ENCODE results near the gene ETHE1. TPM values are rescaled to one million over a fixed set of nuclear protein-coding genes. Genes with fewer than 3 reads are reported as not detected.

Gene ETHE1
- total and polyA plus RNA-seq, 2 of the 8 experiments (the other 6 are each of a cell fraction or from before 2014, with no cell fraction given) = 19.9 to 96.0 TPM

- DNase-seq (ENCODE audit: low read depth in 1 of 2, low spot score in 2 of 2) (no peak), FAIRE-seq (no peak)
- H4K20me1 ChIP-seq (replicated peaks in 1 of 2; ENCODE audit: control insufficient read depth in 1 of 2, insufficient read depth in 2 of 2, low read length in 2 of 2) = peaks cover 0 to 4% of the 10 kb centered on the region in 2 experiments
- no peak overlapping the region for H2BK20ac ChIP-seq (ENCODE audit: low read length)
- no peak overlapping the region for H2AFZ ChIP-seq (ENCODE audit: low read length)
- H3K4ac ChIP-seq (replicated peaks; ENCODE audit: insufficient read length, low read depth, low read length) = no peak overlapping the region
- no peaks in the 10 kb centered on the region for H3K79me2 ChIP-seq (ENCODE audit: control insufficient read depth in 1 of 2, insufficient read depth in 2 of 2, low read length in 2 of 2)
- WGBS, 2 experiments (ENCODE audit: extremely low coverage in 1 of 2, insufficient coverage in 1 of 2, insufficient read length in 1 of 2, insufficient replicate concordance in 2 of 2, low coverage in 1 of 2, low lambda C conversion rate in 2 of 2, missing lambda C conversion rate in 1 of 2) = 93% methylated on average over 23 of the region's 23 CpGs; no CpG with 5 or more reads in 1 of the 2 experiments
- ChIA-PET CTCF (ENCODE audit: partially characterized antibody) (interaction anchor here (1.7 to 10.7 kb wide), 5 partner anchors 9 to 44 kb away, joined by 4 to 122 read pairs (median 82); partner anchors contain the start of genes IRGQ, ZNF575 and ZNF576), POLR2A (ENCODE audit: partially characterized antibody) (no interaction called here)
- H2BK15ac ChIP-seq (ENCODE audit: low read length) = no peak overlapping the region
- no peak overlapping the region for H4K8ac ChIP-seq (ENCODE audit: extremely low read depth, insufficient read depth, low read length)
- 0 out of 2 replicates have a peak, but pooled peaks cover 3% of the 10 kb centered on the region for H3K79me1 ChIP-seq (ENCODE audit: low read depth, low read length)
- no peak overlapping the region for H3K9ac ChIP-seq (replicated peaks in 1 of 4; ENCODE audit: extremely low read depth in 1 of 4, low read depth in 3 of 4, low read length in 3 of 4)
- no peak overlapping the region for H2BK12ac ChIP-seq (ENCODE audit: low read depth, low read length)
- no peak overlapping the region for H3K56ac ChIP-seq (replicated peaks; ENCODE audit: insufficient read length, low read depth, low read length)
- H3K18ac ChIP-seq (ENCODE audit: extremely low read depth, low read length) = no peak overlapping the region
- no peak overlapping the region for H2BK120ac ChIP-seq (replicated peaks; ENCODE audit: low read depth, low read length)
- no peak overlapping the region for H3K4me3 ChIP-seq (ENCODE audit: extremely low read depth in 1 of 4, insufficient read depth in 2 of 4, low read depth in 3 of 4, low read length in 4 of 4)
- no peak overlapping the region for H3K23ac ChIP-seq (ENCODE audit: insufficient read length)
- no peak overlapping the region for H2AK5ac ChIP-seq (ENCODE audit: low read depth, low read length)
- peaks cover 5 to 28% (median 17%) of the 10 kb centered on the region in 4 experiments; a peak in 6 of 8 replicates for H3K36me3 ChIP-seq (ENCODE audit: control insufficient read depth in 2 of 4, insufficient read depth in 4 of 4, low read length in 3 of 4)
- no peaks in the 10 kb centered on the region for H3K27me3 ChIP-seq (replicated peaks in 1 of 4; ENCODE audit: control insufficient read depth in 3 of 4, extremely low read depth in 1 of 4, insufficient read depth in 3 of 4, low read length in 3 of 4)
- H4K91ac ChIP-seq (replicated peaks; ENCODE audit: insufficient read length, low read length) = no peak overlapping the region
- H3K27ac ChIP-seq (ENCODE audit: low read depth, low read length) = no peak overlapping the region
- no peak overlapping the region for H3K14ac ChIP-seq (ENCODE audit: insufficient read length)
- no peaks in the 10 kb centered on the region for H3K9me3 ChIP-seq (ENCODE audit: insufficient read depth in 2 of 2, low read depth in 1 of 2, low read length in 1 of 2)
- H4K5ac ChIP-seq (ENCODE audit: insufficient read length, low read depth, low read length) = no peak overlapping the region
- no peak overlapping the region for H3K4me2 ChIP-seq (ENCODE audit: insufficient read depth in 1 of 2, low read depth in 2 of 2, low read length in 2 of 2)
- no peaks in the 10 kb centered on the region for H3K23me2 ChIP-seq (ENCODE audit: low read depth, low read length)
- 0 out of 7 replicates have a peak, but pooled peaks cover 0 to 2% (median 0%) of the 10 kb centered on the region in 4 experiments for H3K4me1 ChIP-seq (replicated peaks in 1 of 4; ENCODE audit: control insufficient read depth in 3 of 4, insufficient read depth in 4 of 4, low read length in 3 of 4)
- no peak overlapping the region for H2BK5ac ChIP-seq (ENCODE audit: low read depth, low read length)
- no peak for TF ChIP-seq NANOG (IDR thresholded peaks at IDR 0.05; ENCODE audit: insufficient read depth, low read depth, low read length, poor library complexity, severe bottlenecking)
- no peak for TF ChIP-seq EGR1 (IDR thresholded peaks at IDR 0.05; ENCODE audit: borderline replicate concordance, low read depth, low read length)
- TF ChIP-seq ZNF274 (IDR thresholded peaks at IDR 0.05; ENCODE audit: borderline replicate concordance, extremely low read depth, low read length) = no peak
- no peak for TF ChIP-seq KDM4A (IDR thresholded peaks at IDR 0.05; ENCODE audit: low read depth, low read length, severe bottlenecking)
- no peak for TF ChIP-seq MAFK (IDR thresholded peaks at IDR 0.05; ENCODE audit: low read depth, low read length)
- TF ChIP-seq JUND (IDR thresholded peaks at IDR 0.05; ENCODE audit: low read length) = no peak
These were observed 24.6 kb upstream of the ETHE1 start for GRCh38 chr19:43551399-43552197.

All from H1 (cell line).